CD4-positive, alpha-beta T cell treated with Interleukin-4 for 1 hour (primary cell): ENCODE results near the gene DENND4B.
"Not testable (repeated sequence)": the region's sequence is repeated elsewhere in the genome, so short reads cannot be mapped to it uniquely, and the experiment has no call there.

Experiments
- DNase-seq, 2 donors: peaks; one replicate each; pipeline ENCODE4 v3.0.0-alpha.2; 2020 to 2022

DENND4B gene

DNA sequence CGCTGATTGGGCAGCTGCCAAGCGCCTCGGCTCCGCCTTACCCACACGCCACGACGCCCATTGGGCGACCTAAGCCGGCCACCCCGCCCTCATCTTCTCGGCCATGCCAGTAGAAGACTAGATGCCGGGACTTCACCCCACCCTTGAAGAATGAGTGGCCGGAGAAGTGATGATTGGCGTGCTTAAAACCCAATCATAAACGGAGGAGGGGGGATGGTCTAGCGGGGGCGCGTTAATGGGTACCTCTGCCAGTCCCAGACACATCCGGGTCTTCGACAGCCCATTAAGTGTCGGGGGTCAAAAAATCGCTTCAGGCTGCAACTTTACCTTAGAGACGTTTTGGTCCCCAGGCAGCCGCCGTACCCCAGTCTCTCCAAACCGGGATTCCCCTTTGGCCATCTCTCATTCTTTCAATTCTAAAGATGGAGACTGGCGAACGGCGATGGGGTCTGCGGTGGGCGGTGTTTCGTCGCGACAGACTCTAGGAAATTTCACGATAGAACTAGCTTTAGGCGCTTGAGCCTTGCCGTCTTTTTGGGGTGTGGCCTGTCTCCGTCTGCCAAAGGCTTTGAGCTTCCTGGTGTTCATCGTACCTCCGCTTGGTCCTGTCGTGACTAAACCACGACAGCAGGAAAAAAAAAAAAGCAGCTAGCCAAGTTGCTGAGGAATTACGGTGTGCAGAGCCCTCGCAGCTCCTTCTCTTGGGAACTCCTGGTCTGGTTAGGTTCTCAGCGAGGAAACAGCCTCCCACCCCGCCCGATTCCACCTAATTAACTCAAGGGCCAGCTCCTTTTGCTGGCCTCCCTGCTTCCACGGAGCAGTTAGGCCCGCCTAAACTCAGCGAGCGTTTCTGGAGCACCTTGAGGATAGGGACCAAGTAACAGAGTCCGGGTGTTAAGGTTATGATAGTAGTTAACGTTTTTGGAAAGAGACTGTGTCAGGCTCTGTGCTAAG is 23.3 kb downstream of the DENND4B start, which contains the start of gene GATAD2B:
GATAD2B (minus strand) TSS at position 1 of the 954 bp plus-strand sequence. CDS start 94,625 bp downstream, outside the sequence.
- DNase-seq, result peak; percentile 100

DNA sequence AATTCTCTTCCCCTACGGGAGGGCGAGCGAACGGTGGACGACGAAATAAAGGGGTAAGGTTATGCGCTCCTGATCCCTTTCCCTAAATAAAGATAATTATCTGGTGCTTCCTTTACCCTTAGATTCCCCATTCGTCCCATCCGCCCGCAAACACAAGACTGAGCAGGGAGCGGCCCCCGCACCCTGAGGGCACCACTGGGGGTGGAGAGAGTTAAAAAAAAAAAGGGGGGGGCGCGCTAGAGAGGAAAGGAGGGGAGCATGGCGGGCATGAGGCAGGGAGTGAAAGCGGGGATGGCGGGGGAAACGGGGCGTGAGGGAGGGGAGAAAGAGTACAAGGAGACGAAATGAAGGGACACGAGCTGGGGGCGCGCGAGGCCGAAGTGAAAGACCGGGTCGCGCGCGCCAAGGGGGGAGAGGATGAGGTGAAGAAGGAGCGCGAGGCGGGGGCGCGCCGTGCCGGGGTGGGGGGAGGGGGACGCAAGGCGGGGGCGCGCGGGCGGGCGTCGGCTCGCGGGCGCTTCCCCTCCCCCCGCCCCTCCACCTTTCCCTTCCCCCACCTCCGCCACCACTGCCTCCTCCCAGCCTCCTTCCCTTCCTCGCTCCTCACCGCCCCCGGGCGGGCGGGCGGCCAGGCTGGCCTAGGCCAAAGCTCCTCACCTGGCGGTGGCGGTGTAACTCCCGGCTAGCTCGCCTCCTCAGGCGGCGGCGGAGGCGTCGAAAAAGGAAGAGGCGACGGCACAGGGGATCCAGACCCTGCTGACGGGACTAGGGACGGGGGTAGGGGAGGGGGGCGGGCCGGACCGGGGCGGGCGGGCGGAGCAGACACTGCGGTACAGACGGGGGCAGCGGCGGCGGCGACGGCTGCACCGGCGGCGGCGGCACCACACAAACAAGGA is 24.2 kb downstream of the DENND4B start:
- DNase-seq, result no peak

DNA sequence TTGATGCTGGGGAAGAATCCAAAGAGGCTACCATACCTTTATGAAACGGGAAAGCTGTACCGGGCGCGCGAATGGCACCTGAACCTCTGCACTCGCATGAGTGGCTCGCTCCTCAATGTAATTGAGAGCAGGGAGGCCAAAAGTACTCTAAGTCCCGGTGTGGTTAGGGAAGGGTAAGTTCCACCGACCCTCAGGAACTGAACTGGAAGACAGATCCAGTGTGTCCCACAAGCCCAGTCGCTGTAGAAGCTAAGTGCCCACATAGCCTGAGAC is 24.8 kb downstream of the DENND4B start:
- DNase-seq, result no peak

DNA sequence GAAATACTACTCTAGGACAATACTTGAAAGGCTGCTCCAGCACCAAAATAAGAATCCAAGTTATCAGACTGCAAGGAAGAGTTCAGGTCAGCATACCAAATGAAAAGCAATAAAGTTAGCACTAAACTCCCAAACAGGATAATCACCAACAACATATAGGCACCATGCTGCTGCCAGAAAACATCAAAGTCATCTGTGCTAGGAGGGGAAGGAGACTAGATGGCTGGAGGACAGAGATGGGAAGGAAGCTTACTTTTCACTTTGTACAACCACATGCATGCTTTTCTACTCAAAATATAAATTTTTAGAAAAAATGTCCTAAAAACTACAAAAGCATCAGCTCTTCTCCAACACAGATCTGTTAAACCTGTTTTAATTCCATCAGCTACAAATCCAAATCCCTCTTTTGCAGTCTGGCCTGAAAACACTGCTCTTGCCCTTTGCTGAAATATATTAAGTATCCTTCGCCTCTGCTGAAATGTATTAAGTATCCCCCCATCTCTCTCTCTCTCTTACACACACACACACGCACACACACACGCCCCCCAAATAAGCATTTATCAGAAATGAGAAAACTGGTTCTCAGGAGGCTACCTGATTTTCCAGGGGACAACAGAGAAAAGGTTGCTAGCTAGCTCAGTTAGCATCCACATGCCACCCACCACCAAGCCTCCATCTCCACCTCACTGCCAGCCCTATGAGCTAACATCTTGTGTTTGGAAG is 25.3 kb downstream of the DENND4B start:
- no peak for DNase-seq

DNA sequence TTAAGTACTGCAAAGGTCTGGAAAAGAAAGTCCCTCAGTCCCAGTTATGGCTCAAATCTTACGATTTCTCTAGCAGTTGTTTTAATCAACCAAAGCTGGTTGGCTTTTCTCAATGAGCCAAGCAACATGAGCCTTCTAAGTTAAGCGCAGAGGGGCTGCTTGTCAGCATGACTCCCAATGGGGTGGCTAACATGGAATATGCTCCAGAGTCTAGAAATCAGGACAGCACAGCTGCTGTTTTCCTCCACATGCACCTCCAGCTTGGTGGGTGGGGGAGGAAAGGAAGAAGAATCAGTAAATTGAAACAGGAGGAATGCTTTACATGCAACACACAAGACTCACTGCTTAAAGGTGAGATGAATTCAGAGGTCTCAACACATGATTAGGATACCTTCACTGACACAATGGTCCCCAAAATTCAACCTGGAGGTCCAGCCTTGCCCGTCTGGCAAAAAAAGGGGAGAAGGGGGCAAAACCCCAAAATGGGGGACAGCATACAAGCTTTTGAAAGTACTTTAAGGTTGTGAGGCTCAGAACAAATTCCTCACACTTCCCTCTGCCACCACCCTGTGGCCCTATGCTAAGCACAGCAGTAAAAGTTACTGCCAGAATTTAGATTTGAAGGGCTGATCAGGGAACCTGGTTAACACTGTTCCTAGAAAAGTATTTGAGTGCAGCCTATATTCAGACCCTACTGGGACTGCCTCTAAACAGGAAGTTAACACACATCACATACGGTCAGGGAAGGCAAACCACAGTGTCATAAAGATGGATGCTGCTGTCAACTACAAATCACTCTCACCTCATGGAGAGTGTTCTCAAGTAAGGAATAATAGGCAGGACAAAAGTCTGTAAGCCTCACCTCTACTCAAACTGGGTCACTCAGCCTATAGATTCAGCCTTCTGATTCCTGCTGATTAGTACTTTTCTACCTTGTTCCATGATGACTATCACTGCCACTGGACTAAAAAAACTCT is 26.4 kb downstream of the DENND4B start:
- DNase-seq, result peak; percentile 12 to 56

DNA sequence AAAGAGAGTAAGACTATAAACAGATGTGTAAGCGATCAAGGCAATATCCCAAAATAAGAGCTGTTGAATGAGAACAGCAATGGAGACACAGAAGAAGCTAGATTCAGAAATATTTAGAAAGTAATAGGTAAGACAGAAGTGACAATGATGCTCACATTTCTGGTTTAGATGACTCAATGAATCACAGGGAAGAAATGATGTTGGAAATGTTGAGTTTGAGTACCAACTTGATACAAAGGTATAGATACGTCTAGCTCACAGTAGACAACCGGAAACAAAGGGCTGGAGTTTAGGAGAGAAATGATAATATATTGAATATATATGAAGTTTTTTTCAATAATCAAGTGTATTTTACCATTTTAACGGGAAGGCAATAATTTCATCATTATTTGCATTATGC is 30.2 kb downstream of the DENND4B start:
- DNase-seq, result no peak

DNA sequence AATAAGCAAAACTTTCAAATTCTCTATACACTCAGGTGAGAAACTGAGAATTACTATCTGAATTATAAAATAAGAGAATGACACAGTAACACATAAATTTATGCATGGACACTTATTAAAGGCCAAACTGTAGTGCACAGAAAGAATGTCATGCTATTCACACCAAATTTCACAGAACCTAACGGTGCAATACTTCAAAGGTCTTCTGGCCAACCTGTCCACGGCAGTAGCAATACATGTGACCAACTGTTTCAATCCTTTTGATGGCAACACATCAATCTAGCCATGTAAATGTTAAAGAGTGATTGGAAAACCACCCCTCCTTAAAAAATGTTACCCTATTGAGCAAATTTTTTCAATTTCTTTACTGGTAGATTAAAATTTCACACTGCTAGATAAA is 34.2 kb downstream of the DENND4B start:
- DNase-seq, result no peak

DNA sequence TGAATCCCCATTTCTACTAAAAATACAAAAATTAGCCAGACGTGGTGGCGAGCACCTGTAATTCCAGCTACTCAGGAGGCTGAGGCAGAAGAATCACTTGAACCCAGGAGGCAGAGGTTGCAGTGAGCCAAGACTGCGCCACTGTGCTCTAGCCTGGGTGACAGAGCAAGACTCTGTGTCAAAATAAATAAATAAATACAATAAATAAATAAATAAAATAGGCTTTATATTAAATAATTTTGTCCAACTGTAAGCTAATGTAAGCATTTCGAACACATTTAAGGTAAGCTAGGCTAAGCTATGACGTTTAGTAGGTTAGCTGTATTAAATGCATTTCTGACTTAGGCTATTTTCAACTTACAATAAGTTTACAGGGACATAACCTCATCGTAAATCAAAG is 36.0 kb downstream of the DENND4B start:
- DNase-seq, result not testable (repeated sequence)

DNA sequence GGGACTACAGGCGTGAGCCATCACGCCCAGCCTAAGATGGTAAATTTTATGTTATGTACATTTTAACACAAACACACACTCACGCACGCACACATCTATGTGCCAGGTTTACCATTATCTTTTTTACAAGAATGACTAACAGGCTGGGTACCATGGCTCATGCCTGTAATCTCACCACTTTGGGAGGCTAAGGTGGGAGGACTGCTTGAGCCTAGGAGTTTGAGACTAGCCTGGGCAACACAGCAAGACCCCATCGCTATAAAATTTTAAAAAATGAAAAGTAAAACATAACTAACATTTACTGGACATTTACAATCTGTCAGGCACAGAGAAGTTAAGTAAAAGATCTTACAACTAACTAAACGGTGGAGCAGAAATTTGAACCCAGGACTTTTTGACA is 38.4 kb downstream of the DENND4B start:
- no peak for DNase-seq

DNA sequence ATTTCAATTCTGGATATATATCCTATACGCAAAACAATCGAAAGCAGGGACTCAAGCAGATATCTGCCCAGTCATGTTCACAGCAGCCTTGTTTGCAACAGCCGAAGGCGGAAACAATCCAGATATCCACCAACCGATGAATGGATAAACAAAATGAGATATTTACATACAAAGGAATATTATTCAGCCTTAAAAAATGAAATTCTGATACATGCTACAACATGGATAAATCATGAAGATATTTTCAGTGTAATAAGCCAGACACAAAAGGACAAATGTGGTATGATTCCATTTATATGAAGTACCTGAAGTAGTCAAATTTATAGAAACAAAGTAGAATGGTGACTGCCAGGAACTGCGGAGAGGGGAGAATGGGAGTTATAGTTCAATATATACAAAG is 39.4 kb downstream of the DENND4B start:
- no peak for DNase-seq

DNA sequence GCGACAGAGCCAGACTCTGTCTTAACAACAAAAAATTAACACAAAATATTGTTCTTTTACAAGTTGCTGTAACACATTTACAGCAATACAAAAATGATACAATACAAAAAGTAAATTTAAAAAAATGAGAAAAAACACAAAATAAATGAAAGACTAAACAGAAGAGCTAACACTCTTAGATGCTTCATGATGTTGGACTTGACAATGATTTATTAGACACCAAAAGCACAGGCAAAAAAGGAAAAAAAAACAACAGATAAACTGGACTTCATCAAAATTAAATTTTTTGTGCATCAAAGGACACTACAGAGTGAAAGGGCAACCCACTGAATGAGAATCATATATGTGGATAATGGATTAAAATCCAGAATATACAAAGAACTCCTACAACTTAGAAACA is 40.1 kb downstream of the DENND4B start:
- DNase-seq, result no peak

DNA sequence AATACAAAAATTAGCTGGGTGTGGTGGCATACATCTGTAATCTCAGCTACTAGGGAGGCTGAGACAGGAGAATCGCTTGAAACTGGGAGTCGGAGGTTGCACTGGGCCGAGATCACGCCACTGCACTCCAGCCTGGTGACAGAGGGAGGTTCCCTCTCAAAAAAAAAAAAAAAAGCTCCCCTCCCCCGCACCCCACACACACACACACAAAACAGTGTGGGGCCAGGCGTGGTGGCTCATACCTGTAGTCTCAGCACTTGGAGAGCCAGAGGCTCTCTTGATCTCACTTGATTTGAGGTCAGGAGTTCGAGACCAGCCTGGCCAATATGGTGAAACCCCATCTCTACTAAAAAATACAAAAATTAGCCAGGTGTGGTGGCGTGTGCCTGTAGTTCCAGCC is 40.6 kb downstream of the DENND4B start:
- DNase-seq, result not testable (repeated sequence)

DNA sequence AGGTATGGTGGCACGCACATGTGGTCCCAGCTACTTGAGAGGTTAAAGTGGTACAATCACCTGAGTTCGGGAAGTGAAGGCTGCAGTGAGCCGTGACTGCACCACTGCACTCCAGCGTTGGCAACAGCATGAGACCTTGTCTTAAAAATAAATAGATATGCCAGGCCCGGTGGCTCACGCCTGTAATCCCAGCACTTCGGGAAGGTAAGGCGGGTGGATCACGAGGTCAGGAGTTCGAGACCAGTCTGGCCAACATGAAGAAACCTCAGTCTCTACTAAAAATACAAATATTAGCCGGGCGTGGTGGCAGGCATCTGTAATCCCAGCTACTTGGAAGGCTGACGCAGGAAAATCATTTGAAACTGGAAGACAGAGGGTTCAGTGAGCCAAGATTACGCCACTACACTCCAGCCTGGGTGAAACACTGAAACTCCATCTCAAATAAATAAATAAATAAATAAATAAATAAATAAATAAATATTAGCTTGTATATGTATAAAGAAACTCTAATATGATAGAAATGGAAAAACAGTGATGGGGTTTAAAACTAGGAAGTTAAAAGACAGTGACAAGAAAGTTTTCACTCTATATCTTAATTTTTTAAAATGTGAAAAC is 42.6 kb downstream of the DENND4B start:
- no peak for DNase-seq

DNA sequence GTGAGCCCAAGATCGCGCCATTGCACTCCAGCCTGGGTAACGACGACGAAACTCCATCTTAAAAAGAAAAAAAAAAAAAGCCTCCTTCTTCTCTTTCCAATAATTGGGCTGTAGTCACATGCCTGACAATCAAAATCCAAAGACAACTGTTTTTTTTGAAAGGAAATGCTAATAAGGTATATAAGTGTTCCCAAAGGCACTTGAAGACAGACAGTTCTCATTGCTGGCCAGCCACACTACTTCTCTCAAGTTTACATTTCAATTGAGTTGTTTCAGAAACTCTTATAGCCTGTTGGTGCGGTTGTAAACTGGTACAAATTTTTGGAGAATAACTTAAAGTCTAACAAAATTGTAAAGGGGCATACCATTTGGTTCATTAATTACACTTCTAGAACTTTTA is 47.0 kb downstream of the DENND4B start:
- DNase-seq, result no peak

DNA sequence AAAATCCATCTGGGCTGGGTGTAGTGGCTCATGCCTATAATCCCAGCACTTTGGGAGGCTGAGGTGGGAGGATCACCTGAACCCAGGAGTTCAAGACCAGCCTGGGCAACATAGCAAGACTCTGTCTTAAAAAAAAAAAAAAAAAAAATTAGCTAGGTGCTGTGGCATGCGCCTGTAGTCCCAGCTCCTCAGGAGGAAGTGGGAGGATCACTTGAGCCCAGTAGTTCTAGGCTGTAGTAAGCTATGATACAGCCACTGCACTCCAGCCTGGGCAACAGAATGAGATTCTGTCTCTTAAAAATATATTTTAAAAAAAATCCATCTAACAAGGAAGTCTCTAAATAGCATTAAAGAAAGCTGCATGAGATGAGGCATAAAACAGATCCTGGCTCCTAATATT is 50.7 kb downstream of the DENND4B start:
- DNase-seq, result not testable (repeated sequence)

DNA sequence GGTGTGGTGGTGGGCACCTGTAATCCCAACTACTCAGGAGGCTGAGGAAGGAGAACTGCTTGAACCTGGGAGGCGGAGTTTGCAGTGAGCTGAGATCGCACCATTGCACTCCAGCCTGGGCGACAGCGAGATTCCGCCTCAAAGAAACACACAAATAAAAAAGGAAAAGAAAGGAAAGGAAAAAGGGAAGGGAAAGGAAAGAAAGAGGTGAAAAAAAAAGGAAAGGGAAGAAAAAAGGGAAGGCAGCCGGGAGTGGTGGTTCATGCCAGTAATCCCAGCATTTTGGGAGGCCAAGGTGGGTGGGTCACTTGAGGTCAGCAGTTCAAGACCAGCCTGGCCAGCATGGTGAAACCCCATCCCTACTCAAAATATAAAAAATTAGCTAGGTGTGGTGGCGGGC is 55.5 kb downstream of the DENND4B start:
- DNase-seq, result not testable (repeated sequence)

DNA sequence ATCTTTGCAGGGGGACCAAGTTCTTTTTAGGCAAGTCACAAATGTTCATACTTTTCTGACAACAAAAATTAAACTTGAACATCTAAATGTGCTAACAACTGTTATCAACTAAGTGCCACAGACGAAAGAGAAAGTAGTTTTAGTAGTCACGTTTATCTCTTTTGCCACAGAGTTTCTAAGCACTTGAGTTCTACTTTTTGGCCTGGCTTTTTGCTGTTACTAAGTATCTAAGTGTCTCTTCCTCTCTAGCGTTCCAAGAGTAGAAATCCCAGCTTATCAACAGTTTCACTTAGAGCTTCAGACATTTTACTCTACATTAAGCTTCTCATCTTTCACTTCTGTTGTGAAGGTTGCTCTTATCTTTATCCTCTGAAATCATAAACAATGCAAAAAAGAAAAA is 58.0 kb downstream of the DENND4B start:
- peak in 1 of 2 donors; percentile 18 for DNase-seq

DNA sequence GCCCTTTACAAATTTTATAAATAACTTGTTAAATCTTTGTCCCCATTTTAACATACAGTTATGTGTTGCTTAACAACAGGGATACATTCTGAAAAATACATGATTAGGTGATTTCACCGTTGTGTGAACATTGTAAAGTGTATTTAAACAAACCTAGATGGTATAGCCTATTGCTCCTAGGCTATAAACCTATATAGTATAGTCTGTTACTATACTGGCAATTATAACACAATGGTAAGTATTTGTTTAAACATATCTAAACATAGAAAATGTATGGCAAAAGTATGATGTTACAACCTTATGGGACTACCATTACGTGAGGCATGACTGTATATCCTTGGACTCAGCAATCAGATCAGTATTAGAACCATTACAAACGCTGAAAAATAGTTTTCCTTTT is 60.4 kb downstream of the DENND4B start:
- DNase-seq, result no peak

DNA sequence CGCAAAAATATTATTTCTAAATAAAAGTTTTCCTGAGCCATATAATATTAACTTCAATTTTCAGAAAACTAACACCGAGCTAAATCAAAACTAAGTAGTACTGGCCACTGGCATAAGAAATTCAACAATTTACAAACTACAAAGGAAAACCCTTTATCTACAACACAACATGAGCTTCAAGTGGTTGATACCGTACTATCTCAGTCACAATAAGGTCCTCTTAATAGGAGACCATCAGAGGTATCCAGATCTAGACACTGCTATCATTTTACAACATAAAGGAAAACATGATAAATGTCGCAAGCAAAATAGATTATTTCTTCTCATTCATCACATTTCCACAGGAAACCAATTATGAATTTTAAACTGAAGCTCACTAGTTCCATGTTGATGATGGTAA is 63.3 kb downstream of the DENND4B start:
- no peak for DNase-seq

DNA sequence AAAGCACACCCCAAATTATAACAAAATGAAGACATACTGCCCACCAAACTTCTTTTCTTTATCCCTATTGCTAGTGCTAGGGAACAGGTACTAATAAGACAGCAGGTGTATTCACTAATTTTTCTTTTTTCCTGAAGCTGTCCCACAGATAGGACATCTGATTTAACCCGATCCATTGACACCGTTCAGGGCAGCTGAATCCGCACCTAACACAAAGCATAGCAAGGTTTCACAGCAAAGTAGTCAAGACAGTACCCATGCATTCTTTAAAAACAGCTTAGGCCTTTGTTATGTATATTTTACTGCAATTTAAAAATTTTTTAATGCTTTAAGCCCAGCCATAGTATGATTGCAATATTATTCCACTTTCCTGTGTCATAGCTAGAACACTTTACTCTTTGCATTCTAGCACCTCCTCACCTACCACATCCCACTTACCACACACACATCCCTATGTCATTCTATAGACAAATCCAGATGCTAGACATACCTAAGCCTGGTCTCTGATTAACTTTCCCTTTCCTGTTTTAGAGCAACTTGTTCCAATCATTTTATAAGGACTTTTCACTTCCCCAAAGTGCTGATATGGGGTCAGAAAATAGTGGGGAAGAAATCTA is 64.1 kb downstream of the DENND4B start:
- DNase-seq, result no peak

DNA sequence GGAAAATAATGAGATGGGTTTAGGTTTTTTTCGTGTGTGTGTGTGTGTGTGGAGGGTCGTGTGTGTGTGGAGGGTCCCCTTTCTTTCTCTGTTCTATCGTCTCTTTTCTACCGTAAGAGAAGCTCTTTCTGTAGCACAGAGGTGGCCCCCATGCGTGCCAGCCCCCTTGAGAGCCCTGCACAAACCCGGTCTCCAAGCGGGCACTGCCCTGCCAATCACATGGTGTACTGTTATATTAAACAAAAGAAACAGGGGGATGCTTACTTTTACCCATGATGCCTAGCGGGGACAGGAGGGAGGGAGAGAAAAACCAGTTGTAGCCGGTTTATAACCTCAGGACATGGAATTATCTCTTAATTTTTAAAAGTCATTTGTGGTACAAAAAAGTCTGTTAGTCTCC is 64.8 kb downstream of the DENND4B start:
- no peak for DNase-seq
